HG02840 (cell line): ENCODE data around the gene TMTC2.

Source experiments
- ATAC-seq: cut with Tn5 transposase; IDR thresholded peaks from one replicate; pipeline ENCODE4 v1.9.1; 2021; ENCODE audit warnings: mild to moderate bottlenecking, moderate library complexity, moderate number of reproducible peaks; ENCODE audit not compliant: unreplicated experiment, low FRiP score

Gene TMTC2

GRCh38 chr12:82675246-82675645, 11.5 kb upstream of the TMTC2 start:
- no peak for ATAC-seq

- ATAC-seq, result no peak
Observed at GRCh38 chr12:82682326-82682725, 4.4 kb upstream of the TMTC2 start.

GRCh38 chr12:82682851-82683261, 3.9 kb upstream of the TMTC2 start:
- no peak for ATAC-seq

- ATAC-seq, result peak; percentile 49
Observed at GRCh38 chr12:82685790-82686167, 927 bp upstream of the TMTC2 start.

GRCh38 chr12:82687021-82688011, 610 bp downstream of the TMTC2 start:
- peak; percentile 45 for ATAC-seq

GRCh38 chr12:82688035-82688501, 1.4 kb downstream of the TMTC2 start:
- no peak for ATAC-seq

GRCh38 chr12:82688596-82688995, 1.9 kb downstream of the TMTC2 start:
- ATAC-seq, result no peak

- ATAC-seq, result no peak
Observed at GRCh38 chr12:82690006-82690405, 3.3 kb downstream of the TMTC2 start.

GRCh38 chr12:82691513-82691912, 4.8 kb downstream of the TMTC2 start:
- no peak for ATAC-seq

GRCh38 chr12:82694276-82694675, 7.6 kb downstream of the TMTC2 start:
- no peak for ATAC-seq

GRCh38 chr12:82694970-82695369, 8.3 kb downstream of the TMTC2 start:
- ATAC-seq, result no peak

GRCh38 chr12:82695531-82695930, 8.8 kb downstream of the TMTC2 start:
- ATAC-seq, result no peak

- no peak for ATAC-seq
Observed at GRCh38 chr12:82696543-82696942, 9.8 kb downstream of the TMTC2 start.

- no peak for ATAC-seq
Observed at GRCh38 chr12:82698708-82699564, 12.2 kb downstream of the TMTC2 start.

GRCh38 chr12:82705774-82706173, 19.1 kb downstream of the TMTC2 start:
- no peak for ATAC-seq

- no peak for ATAC-seq
Observed at GRCh38 chr12:82708061-82708879, 21.6 kb downstream of the TMTC2 start.

- no peak for ATAC-seq
Observed at GRCh38 chr12:82709794-82710355, 23.2 kb downstream of the TMTC2 start.

GRCh38 chr12:82710741-82711140, 24.0 kb downstream of the TMTC2 start:
- ATAC-seq, result no peak

- ATAC-seq, result no peak
Observed at GRCh38 chr12:82714427-82714826, 27.7 kb downstream of the TMTC2 start.

- no peak for ATAC-seq
Observed at GRCh38 chr12:82721726-82722125, 35.0 kb downstream of the TMTC2 start.
